ENCODE data around the gene OR13G1. TPM values are rescaled to one million over a fixed set of nuclear protein-coding genes. Genes with fewer than 3 reads are reported as not detected.
"Not testable (repeated sequence)": the region's sequence is repeated elsewhere in the genome, so short reads cannot be mapped to it uniquely, and the experiment has no call there.

OR13G1 gene
- total RNA-seq, 2 donors from 2014 or later = not detected

GRCh38 chr1:247713753-247714152 is 34.2 kb upstream of the OR13G1 start:
- H3K9me3 ChIP-seq (ENCODE audit: control insufficient read depth, low read length) = peaks cover 60% of the 10 kb centered on the region
- no peaks in the 10 kb centered on the region for H3K4me1 ChIP-seq (ENCODE audit: control insufficient read depth, insufficient read depth, low read length)
- no peaks in the 10 kb centered on the region for H3K27me3 ChIP-seq (ENCODE audit: control insufficient read depth, insufficient read depth, low read length, poor library complexity, severe bottlenecking)
- H3K27ac Mint-ChIP-seq = no peak overlapping the region
- H3K9me3 Mint-ChIP-seq = peaks cover 37% of the 10 kb centered on the region
- H3K36me3 ChIP-seq (ENCODE audit: control insufficient read depth, insufficient read depth, low read length) = no peaks in the 10 kb centered on the region
- no peak overlapping the region for H3K4me3 ChIP-seq (ENCODE audit: low read length)
- H3K4me3 Mint-ChIP-seq = no peak overlapping the region
- no peak for DNase-seq
- no peak for TF ChIP-seq CTCF (conservative IDR thresholded peaks at IDR 0.05)
- 85 to 97% methylated on average over 3 to 7 of the region's 7 CpGs for WGBS, 2 experiments (ENCODE audit: insufficient coverage in 1 of 2, insufficient read length in 1 of 2)
- H3K27ac ChIP-seq (ENCODE audit: low read depth, low read length) = no peak overlapping the region
- H3K9ac ChIP-seq (ENCODE audit: extremely low read depth, low read length, poor library complexity, severe bottlenecking) = no peak overlapping the region
- no peaks in the 10 kb centered on the region for H3K27me3 Mint-ChIP-seq (ENCODE audit: insufficient read depth)
- no peaks in the 10 kb centered on the region for H3K4me1 Mint-ChIP-seq
- no peaks in the 10 kb centered on the region for H3K36me3 Mint-ChIP-seq (ENCODE audit: low read depth)

GRCh38 chr1:247710681-247711080 is 31.1 kb upstream of the OR13G1 start:
- H3K9me3 Mint-ChIP-seq = peaks cover 40% of the 10 kb centered on the region
- not testable (repeated sequence) for H3K27ac ChIP-seq (ENCODE audit: low read depth, low read length); H3K27me3 Mint-ChIP-seq (ENCODE audit: insufficient read depth); H3K36me3 Mint-ChIP-seq (ENCODE audit: low read depth); H3K4me1 Mint-ChIP-seq; H3K4me3 ChIP-seq (ENCODE audit: low read length); H3K27ac Mint-ChIP-seq; H3K36me3 ChIP-seq (ENCODE audit: control insufficient read depth, insufficient read depth, low read length); DNase-seq; H3K27me3 ChIP-seq (ENCODE audit: control insufficient read depth, insufficient read depth, low read length, poor library complexity, severe bottlenecking); H3K4me1 ChIP-seq (ENCODE audit: control insufficient read depth, insufficient read depth, low read length); H3K9ac ChIP-seq (ENCODE audit: extremely low read depth, low read length, poor library complexity, severe bottlenecking); H3K4me3 Mint-ChIP-seq
- H3K9me3 ChIP-seq (ENCODE audit: control insufficient read depth, low read length) = peaks cover 51% of the 10 kb centered on the region
- 85% methylated on average over 8 of the region's 8 CpGs; no CpG with 5 or more reads in 1 of the 2 experiments for WGBS, 2 experiments (ENCODE audit: insufficient coverage in 1 of 2, insufficient read length in 1 of 2)

GRCh38 chr1:247701338-247701737 is 21.8 kb upstream of the OR13G1 start:
- Histone ChIP-seq H3K27ac (ENCODE audit: low read depth, low read length) (no peak overlapping the region), H3K9ac (ENCODE audit: extremely low read depth, low read length, poor library complexity, severe bottlenecking) (no peak overlapping the region), H3K36me3 (ENCODE audit: control insufficient read depth, insufficient read depth, low read length) (no peaks in the 10 kb centered on the region), H3K9me3 (ENCODE audit: control insufficient read depth, low read length) (peaks cover 46% of the 10 kb centered on the region), H3K27me3 (ENCODE audit: control insufficient read depth, insufficient read depth, low read length, poor library complexity, severe bottlenecking) (no peaks in the 10 kb centered on the region), H3K4me1 (ENCODE audit: control insufficient read depth, insufficient read depth, low read length) (no peaks in the 10 kb centered on the region), H3K4me3 (ENCODE audit: low read length) (no peak overlapping the region)
- Mint-ChIP-seq H3K4me3 (no peak overlapping the region), H3K36me3 (ENCODE audit: low read depth) (no peaks in the 10 kb centered on the region), H3K27me3 (ENCODE audit: insufficient read depth) (no peaks in the 10 kb centered on the region), H3K9me3 (peaks cover 45% of the 10 kb centered on the region), H3K4me1 (no peaks in the 10 kb centered on the region), H3K27ac (no peak overlapping the region)
- 94 to 100% methylated on average over 1 of the region's 1 CpG for WGBS, 2 experiments (ENCODE audit: insufficient coverage in 1 of 2, insufficient read length in 1 of 2)
- no peak for TF ChIP-seq CTCF (conservative IDR thresholded peaks at IDR 0.05)
- no peak for DNase-seq

- Histone ChIP-seq H3K4me3 (ENCODE audit: low read length) (no peak overlapping the region), H3K9me3 (ENCODE audit: control insufficient read depth, low read length) (peaks cover under 1% of the 10 kb centered on the region), H3K27me3 (ENCODE audit: control insufficient read depth, insufficient read depth, low read length, poor library complexity, severe bottlenecking) (no peaks in the 10 kb centered on the region), H3K4me1 (ENCODE audit: control insufficient read depth, insufficient read depth, low read length) (no peaks in the 10 kb centered on the region), H3K36me3 (ENCODE audit: control insufficient read depth, insufficient read depth, low read length) (no peaks in the 10 kb centered on the region), H3K27ac (ENCODE audit: low read depth, low read length) (no peak overlapping the region), H3K9ac (ENCODE audit: extremely low read depth, low read length, poor library complexity, severe bottlenecking) (no peak overlapping the region)
- H3K9me3 Mint-ChIP-seq = peaks cover 2% of the 10 kb centered on the region
- 39% methylated on average over 6 of the region's 7 CpGs; no CpG with 5 or more reads in 1 of the 2 experiments for WGBS, 2 experiments (ENCODE audit: insufficient coverage in 1 of 2, insufficient read length in 1 of 2)
- DNase-seq = peak; percentile 86
- no peak overlapping the region for H3K4me3 Mint-ChIP-seq
- no peaks in the 10 kb centered on the region for H3K4me1 Mint-ChIP-seq
- no peak overlapping the region for H3K27ac Mint-ChIP-seq
- no peaks in the 10 kb centered on the region for H3K36me3 Mint-ChIP-seq (ENCODE audit: low read depth)
- H3K27me3 Mint-ChIP-seq (ENCODE audit: insufficient read depth) = no peaks in the 10 kb centered on the region
- TF ChIP-seq CTCF (conservative IDR thresholded peaks at IDR 0.05) = peak; percentile 91
Measured at GRCh38 chr1:247681288-247681897, 1.9 kb upstream of the OR13G1 start.
